ENCODE results near the gene AKAP6. TPM values are rescaled to one million over a fixed set of nuclear protein-coding genes. Genes with fewer than 3 reads are reported as not detected.

The AKAP6 gene
- total and polyA plus RNA-seq, 4 donors = 0.42 to 3.2 (median 1.7) TPM

- TF ChIP-seq, protein P1, sequence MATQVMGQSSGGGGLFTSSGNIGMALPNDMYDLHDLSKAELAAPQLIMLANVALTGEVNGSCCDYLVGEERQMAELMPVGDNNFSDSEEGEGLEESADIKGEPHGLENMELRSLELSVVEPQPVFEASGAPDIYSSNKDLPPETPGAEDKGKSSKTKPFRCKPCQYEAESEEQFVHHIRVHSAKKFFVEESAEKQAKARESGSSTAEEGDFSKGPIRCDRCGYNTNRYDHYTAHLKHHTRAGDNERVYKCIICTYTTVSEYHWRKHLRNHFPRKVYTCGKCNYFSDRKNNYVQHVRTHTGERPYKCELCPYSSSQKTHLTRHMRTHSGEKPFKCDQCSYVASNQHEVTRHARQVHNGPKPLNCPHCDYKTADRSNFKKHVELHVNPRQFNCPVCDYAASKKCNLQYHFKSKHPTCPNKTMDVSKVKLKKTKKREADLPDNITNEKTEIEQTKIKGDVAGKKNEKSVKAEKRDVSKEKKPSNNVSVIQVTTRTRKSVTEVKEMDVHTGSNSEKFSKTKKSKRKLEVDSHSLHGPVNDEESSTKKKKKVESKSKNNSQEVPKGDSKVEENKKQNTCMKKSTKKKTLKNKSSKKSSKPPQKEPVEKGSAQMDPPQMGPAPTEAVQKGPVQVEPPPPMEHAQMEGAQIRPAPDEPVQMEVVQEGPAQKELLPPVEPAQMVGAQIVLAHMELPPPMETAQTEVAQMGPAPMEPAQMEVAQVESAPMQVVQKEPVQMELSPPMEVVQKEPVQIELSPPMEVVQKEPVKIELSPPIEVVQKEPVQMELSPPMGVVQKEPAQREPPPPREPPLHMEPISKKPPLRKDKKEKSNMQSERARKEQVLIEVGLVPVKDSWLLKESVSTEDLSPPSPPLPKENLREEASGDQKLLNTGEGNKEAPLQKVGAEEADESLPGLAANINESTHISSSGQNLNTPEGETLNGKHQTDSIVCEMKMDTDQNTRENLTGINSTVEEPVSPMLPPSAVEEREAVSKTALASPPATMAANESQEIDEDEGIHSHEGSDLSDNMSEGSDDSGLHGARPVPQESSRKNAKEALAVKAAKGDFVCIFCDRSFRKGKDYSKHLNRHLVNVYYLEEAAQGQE (IDR thresholded peaks at IDR 0.05) = no peak
- TF ChIP-seq RXRA (IDR thresholded peaks at IDR 0.05) = no peak
- no peak for TF ChIP-seq EGR1 (IDR thresholded peaks at IDR 0.05; ENCODE audit: low read depth in 2 of 2)
- no peak for TF ChIP-seq HNF4A (conservative IDR thresholded peaks at IDR 0.05)
- TF ChIP-seq MAX (IDR thresholded peaks at IDR 0.05) = no peak
- TF ChIP-seq SP1 (IDR thresholded peaks at IDR 0.05) = no peak
These were observed 107.9 kb downstream of the AKAP6 start (continued) for GRCh38 chr14:32436993-32437392.

DNA sequence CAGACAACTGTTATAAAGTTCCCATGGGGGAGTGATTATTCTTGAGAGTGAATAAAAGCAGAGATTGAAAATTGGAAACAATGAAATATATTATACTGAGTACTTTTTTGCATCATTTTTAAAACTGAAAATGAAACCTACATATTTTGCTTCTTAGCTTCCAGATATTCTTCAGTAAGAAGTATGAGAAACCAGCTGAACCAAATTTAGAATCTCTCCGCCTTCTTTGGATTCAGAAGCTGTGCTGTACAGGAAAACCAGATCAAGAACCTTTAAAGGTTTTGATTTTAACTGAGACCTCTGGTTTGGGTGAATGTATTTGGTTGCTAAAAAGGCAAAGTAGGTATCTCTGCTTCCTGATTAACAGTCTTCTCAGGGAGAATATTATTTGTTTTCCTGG is 109.4 kb downstream of the AKAP6 start:
- H3K9me3 ChIP-seq (ENCODE audit: control insufficient read depth in 4 of 4, low read length in 3 of 4) = no peaks in the 10 kb centered on the region
- H3K4me1 ChIP-seq (ENCODE audit: control insufficient read depth in 4 of 4, insufficient read depth in 4 of 4, low read length in 3 of 4) = no peaks in the 10 kb centered on the region
- H3K9ac ChIP-seq (ENCODE audit: low read depth in 1 of 2, low read length in 2 of 2) = no peak overlapping the region
- H3K4me3 ChIP-seq (ENCODE audit: low read depth in 1 of 3, low read length in 3 of 3) = no peak overlapping the region
- H3K27ac ChIP-seq (ENCODE audit: low read depth in 1 of 2, low read length in 2 of 2) = no peak overlapping the region
- H3K36me3 ChIP-seq (ENCODE audit: control insufficient read depth in 4 of 4, insufficient read depth in 3 of 4, low read depth in 1 of 4, low read length in 3 of 4) = no peaks in the 10 kb centered on the region
- TF ChIP-seq, protein P1 (IDR thresholded peaks at IDR 0.05) = no peak
- TF ChIP-seq FOXA2 (IDR thresholded peaks at IDR 0.05) (no peak), HNF4G (IDR thresholded peaks at IDR 0.05) (no peak), EGR1 (IDR thresholded peaks at IDR 0.05; ENCODE audit: low read depth in 2 of 2) (no peak), GABPA (IDR thresholded peaks at IDR 0.05 in 1 of 2, conservative IDR thresholded peaks at IDR 0.05 in 1 of 2) (no peak), TAF1 (conservative IDR thresholded peaks at IDR 0.05) (no peak), RAD21 (IDR thresholded peaks at IDR 0.05) (no peak), HNF4A (conservative IDR thresholded peaks at IDR 0.05) (no peak)
- TF ChIP-seq, protein P2, sequence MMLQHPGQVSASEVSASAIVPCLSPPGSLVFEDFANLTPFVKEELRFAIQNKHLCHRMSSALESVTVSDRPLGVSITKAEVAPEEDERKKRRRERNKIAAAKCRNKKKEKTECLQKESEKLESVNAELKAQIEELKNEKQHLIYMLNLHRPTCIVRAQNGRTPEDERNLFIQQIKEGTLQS (IDR thresholded peaks at IDR 0.05) = no peak
- no peak for DNase-seq (ENCODE audit: low spot score)
- H3K27me3 ChIP-seq (ENCODE audit: control insufficient read depth in 4 of 4, insufficient read depth in 4 of 4, low read length in 3 of 4) = no peaks in the 10 kb centered on the region
- WGBS = 74% methylated on average over 1 of the region's 1 CpG
